Right atrium auricular region (tissue), 2 donors: Measurements from ENCODE around the gene FOXO3. TPM values are rescaled to one million over a fixed set of nuclear protein-coding genes. Genes with fewer than 3 reads are reported as not detected.
"Not testable (repeated sequence)": the region's sequence is repeated elsewhere in the genome, so short reads cannot be mapped to it uniquely, and the experiment has no call there.

Experiments used
- DNase-seq: peaks from one replicate; pipeline ENCODE4 v3.0.0-alpha.2; 2019; ENCODE audit warnings: low spot score
- H3K27ac ChIP-seq, 2 donors: fragments of 200-600 bp; sonication (generic); 1 replicate in 1 of 2; 2 replicates in 1 of 2; pipeline ENCODE4 v1.5.1; 2016 to 2019
- H3K27me3 ChIP-seq, 2 donors: fragments of 200-600 bp; sonication (generic); one replicate each; pipeline versions ENCODE4 v1.5.1 to v1.6.0; 2017 to 2019
- H3K36me3 ChIP-seq: fragments of 200-600 bp; sonication (generic); one replicate; pipeline ENCODE4 v1.5.1; 2016
- H3K4me1 ChIP-seq, 2 donors: fragments of 200-600 bp; sonication (generic); one replicate each; pipeline versions ENCODE4 v1.5.1 to v1.6.0; 2017 to 2019
- H3K4me3 ChIP-seq, 2 donors: fragments of 200-600 bp; sonication (generic); 1 replicate in 1 of 2; 2 replicates in 1 of 2; pipeline ENCODE4 v1.5.1; 2017 to 2019; ENCODE audit warnings: mild to moderate bottlenecking in 1 of 2, moderate library complexity in 1 of 2
- H3K9me3 ChIP-seq, 2 donors: fragments of 200-600 bp; sonication (generic); one replicate each; pipeline ENCODE4 v1.5.1; 2019
- CTCF ChIP-seq, 2 donors: fragments of 200-600 bp; sonication (generic); IDR thresholded peaks; one replicate each; pipeline ENCODE4 v1.5.1; 2019; ENCODE audit warnings: antibody characterized with exemption in 2 of 2
- total RNA-seq, 2 donors: library from RNA; depleted of rRNA; stranded (reverse); fragments of >200 nt; gene quantifications; one replicate each; pipeline ENCODE4 v1.1.0, GENCODE V29; 2016

Gene FOXO3
- total RNA-seq, 2 donors from 2014 or later, result 54.5 to 60.9 TPM

- no peak for DNase-seq
- H3K9me3 ChIP-seq, result no peaks in the 10 kb centered on the region
- no peak overlapping the region for H3K27ac ChIP-seq
- no peaks in the 10 kb centered on the region for H3K36me3 ChIP-seq
- no peaks in the 10 kb centered on the region for H3K4me1 ChIP-seq
- H3K4me3 ChIP-seq, result no peak overlapping the region
- H3K27me3 ChIP-seq, result no peaks in the 10 kb centered on the region
- peak; percentile 76 to 84 for TF ChIP-seq CTCF (IDR thresholded peaks at IDR 0.05)
These were observed 34.0 kb upstream of the FOXO3 start for GRCh38 chr6:108526739-108527174.

GRCh38 chr6:108528878-108529277 lies 31.8 kb upstream of the FOXO3 start:
- no peak for TF ChIP-seq CTCF (IDR thresholded peaks at IDR 0.05)
- no peaks in the 10 kb centered on the region for H3K4me1 ChIP-seq
- no peak overlapping the region for H3K27ac ChIP-seq
- no peak overlapping the region for H3K4me3 ChIP-seq
- H3K36me3 ChIP-seq, result no peaks in the 10 kb centered on the region
- no peak for DNase-seq
- H3K9me3 ChIP-seq, result no peaks in the 10 kb centered on the region
- H3K27me3 ChIP-seq, result no peaks in the 10 kb centered on the region

- no peaks in the 10 kb centered on the region for H3K9me3 ChIP-seq
- no peaks in the 10 kb centered on the region for H3K4me1 ChIP-seq
- TF ChIP-seq CTCF (IDR thresholded peaks at IDR 0.05), result no peak
- no peak overlapping the region for H3K27ac ChIP-seq
- no peaks in the 10 kb centered on the region for H3K36me3 ChIP-seq
- no peaks in the 10 kb centered on the region for H3K27me3 ChIP-seq
- DNase-seq, result no peak
- H3K4me3 ChIP-seq, result no peak overlapping the region
These were observed 29.4 kb upstream of the FOXO3 start for GRCh38 chr6:108531332-108531731.

- Histone ChIP-seq H3K27ac (no peak overlapping the region), H3K27me3 (no peaks in the 10 kb centered on the region), H3K4me3 (no peak overlapping the region), H3K4me1 (no peaks in the 10 kb centered on the region), H3K9me3 (peaks cover 0 to 10% of the 10 kb centered on the region in 2 donors), H3K36me3 (no peaks in the 10 kb centered on the region)
- TF ChIP-seq CTCF (IDR thresholded peaks at IDR 0.05), result no peak
- DNase-seq, result no peak
These were observed 25.5 kb upstream of the FOXO3 start for GRCh38 chr6:108535114-108535742.

- not testable (repeated sequence) for H3K27ac ChIP-seq, DNase-seq, H3K4me1 ChIP-seq, H3K4me3 ChIP-seq, H3K27me3 ChIP-seq, H3K36me3 ChIP-seq
- H3K9me3 ChIP-seq, result peaks cover 0 to 10% of the 10 kb centered on the region in 2 donors
These were observed 24.7 kb upstream of the FOXO3 start for GRCh38 chr6:108535920-108536535.

- H3K36me3 ChIP-seq, result no peaks in the 10 kb centered on the region
- no peak overlapping the region for H3K4me3 ChIP-seq
- peaks cover 0 to 10% of the 10 kb centered on the region in 2 donors for H3K9me3 ChIP-seq
- peak; percentile 77 for DNase-seq
- TF ChIP-seq CTCF (IDR thresholded peaks at IDR 0.05), result peak; percentile 67 to 88
- H3K4me1 ChIP-seq, result peaks cover 0 to 4% of the 10 kb centered on the region in 2 donors
- no peaks in the 10 kb centered on the region for H3K27me3 ChIP-seq
- H3K27ac ChIP-seq, result no peak overlapping the region
These were observed 18.6 kb upstream of the FOXO3 start for GRCh38 chr6:108541843-108542759.
